Gastroesophageal sphincter (tissue), 4 donors: ENCODE data around the gene EGR4. TPM values are rescaled to one million over a fixed set of nuclear protein-coding genes. Genes with fewer than 3 reads are reported as not detected.

Experiments
- ATAC-seq: fragments of 150-250 bp; one replicate; pipeline ENCODE4 v1.9.1; 2016; ENCODE audit warnings: mild to moderate bottlenecking, moderate library complexity
- H3K27ac ChIP-seq, 4 donors: fragments of 200-600 bp; sonication (generic) in 3 of 4; 1 replicate in 3 of 4; 2 replicates in 1 of 4; pipeline ENCODE4 v1.5.1; 2016 to 2019
- H3K27me3 ChIP-seq: fragments of 200-600 bp; sonication (generic); one replicate; pipeline ENCODE4 v1.5.1; 2019
- H3K36me3 ChIP-seq, 2 donors: fragments of 200-600 bp; sonication (generic); one replicate each; pipeline ENCODE4 v1.5.1; 2019; ENCODE audit warnings: control low read depth in 1 of 2
- H3K4me1 ChIP-seq, 3 donors: fragments of 200-600 bp; sonication (generic); 1 replicate in 2 of 3; 2 replicates in 1 of 3; pipeline ENCODE4 v1.5.1; 2016 to 2019; ENCODE audit warnings: control low read depth in 2 of 3
- H3K4me3 ChIP-seq, 2 donors: fragments of 200-600 bp; sonication (generic); one replicate each; pipeline ENCODE4 v1.5.1; 2019; ENCODE audit warnings: mild to moderate bottlenecking in 1 of 2, moderate library complexity in 1 of 2
- H3K9me3 ChIP-seq, 3 donors: fragments of 200-600 bp; sonication (generic); one replicate each; pipeline ENCODE4 v1.5.1; 2017 to 2019; ENCODE audit warnings: control low read depth in 2 of 3
- EP300 ChIP-seq: sonication (generic); formaldehyde crosslinking; IDR thresholded peaks from one replicate; pipeline ENCODE4 v1.6.1; 2017; ENCODE audit warnings: antibody characterized with exemption, mild to moderate bottlenecking
- POLR2A ChIP-seq, 2 donors: fragments of 450-650 bp; IDR thresholded peaks; one replicate each; pipeline ENCODE4 v1.6.1; 2017; ENCODE audit warnings: antibody characterized with exemption in 2 of 2, mild to moderate bottlenecking in 2 of 2, moderate library complexity in 1 of 2
- POLR2AphosphoS5 ChIP-seq: sonication (generic); formaldehyde crosslinking; IDR thresholded peaks from one replicate; pipeline ENCODE4 v1.6.1; 2017; ENCODE audit warnings: antibody characterized with exemption
- WGBS, 2 donors: methylation state at CpG; one replicate each; pipeline ENCODE4 v1.1.5; 2018; ENCODE audit warnings: low coverage in 1 of 2; 5-methylcytosine and 5-hydroxymethylcytosine counted together
- total RNA-seq, 4 donors: library from RNA; depleted of rRNA; stranded (reverse); fragments of >200 nt; gene quantifications; one replicate each; pipeline ENCODE4 v1.1.0, GENCODE V29; 2016
- TF ChIP-seq, protein P1 (sequence below), 4 experiments: fragments of 200-600 bp in 2 of 4; fragments of 450-650 bp in 2 of 4; sonication (generic) in 1 of 4; IDR thresholded peaks; one replicate each; pipeline ENCODE4 v1.5.1; 2017 to 2019; ENCODE audit warnings: antibody characterized with exemption in 4 of 4, mild to moderate bottlenecking in 2 of 4, moderate library complexity in 2 of 4

Gene EGR4
- total RNA-seq, 4 donors from 2014 or later, result not detected

DNA sequence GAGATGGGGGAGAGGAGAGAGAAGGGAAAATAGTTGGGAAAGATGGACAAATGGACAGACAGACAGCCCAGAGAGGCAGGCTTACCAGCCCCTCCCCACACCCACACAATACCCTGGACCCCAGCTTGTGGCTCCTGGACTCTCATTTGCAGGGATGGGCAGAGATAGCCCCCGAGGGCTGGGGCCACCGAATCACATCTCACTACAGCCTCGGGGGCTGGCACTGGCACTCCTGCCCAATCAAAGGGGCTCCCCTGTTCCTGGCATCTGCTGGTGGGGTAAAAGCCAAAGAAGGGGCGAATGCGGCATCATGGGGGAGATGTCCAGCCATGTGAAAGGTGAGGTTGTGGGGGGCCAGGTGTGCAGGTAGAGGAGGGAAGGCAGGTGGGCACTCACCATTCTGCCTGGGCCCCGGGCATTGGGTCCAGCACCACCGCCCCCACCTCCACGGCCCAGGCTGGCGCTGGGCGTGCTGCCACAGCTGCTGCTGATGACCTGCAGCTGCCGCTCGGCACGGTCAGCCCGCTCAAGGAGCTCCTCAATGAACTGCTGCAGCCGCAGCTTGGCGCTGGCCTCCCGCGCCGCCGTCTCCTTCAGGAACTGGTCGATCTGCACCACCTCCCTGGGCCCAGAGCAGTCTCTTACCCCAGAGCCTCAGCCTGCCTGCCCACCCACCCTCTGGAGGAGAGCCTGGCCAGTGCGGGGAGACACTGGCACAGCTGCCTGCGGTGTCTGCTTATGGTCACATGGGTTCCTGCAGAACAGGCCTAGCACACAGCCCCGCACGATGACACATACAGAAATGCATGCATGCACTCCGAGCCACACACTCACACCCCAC is 27.1 kb downstream of the EGR4 start:
- H3K9me3 ChIP-seq, result no peaks in the 10 kb centered on the region
- WGBS, 2 donors, result 65 to 98% methylated on average over 2 to 8 of the region's 26 CpGs
- peaks cover 65% of the 10 kb centered on the region for H3K27me3 ChIP-seq
- H3K4me3 ChIP-seq, result no peak overlapping the region
- H3K27ac ChIP-seq, result no peak overlapping the region
- ATAC-seq, result no peak
- no peaks in the 10 kb centered on the region for H3K36me3 ChIP-seq
- peaks cover 0 to 17% (median 4%) of the 10 kb centered on the region in 3 donors for H3K4me1 ChIP-seq
- TF ChIP-seq, protein P1, sequence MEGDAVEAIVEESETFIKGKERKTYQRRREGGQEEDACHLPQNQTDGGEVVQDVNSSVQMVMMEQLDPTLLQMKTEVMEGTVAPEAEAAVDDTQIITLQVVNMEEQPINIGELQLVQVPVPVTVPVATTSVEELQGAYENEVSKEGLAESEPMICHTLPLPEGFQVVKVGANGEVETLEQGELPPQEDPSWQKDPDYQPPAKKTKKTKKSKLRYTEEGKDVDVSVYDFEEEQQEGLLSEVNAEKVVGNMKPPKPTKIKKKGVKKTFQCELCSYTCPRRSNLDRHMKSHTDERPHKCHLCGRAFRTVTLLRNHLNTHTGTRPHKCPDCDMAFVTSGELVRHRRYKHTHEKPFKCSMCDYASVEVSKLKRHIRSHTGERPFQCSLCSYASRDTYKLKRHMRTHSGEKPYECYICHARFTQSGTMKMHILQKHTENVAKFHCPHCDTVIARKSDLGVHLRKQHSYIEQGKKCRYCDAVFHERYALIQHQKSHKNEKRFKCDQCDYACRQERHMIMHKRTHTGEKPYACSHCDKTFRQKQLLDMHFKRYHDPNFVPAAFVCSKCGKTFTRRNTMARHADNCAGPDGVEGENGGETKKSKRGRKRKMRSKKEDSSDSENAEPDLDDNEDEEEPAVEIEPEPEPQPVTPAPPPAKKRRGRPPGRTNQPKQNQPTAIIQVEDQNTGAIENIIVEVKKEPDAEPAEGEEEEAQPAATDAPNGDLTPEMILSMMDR (IDR thresholded peaks at IDR 0.05), result no peak
- TF ChIP-seq POLR2AphosphoS5, result no peak
- no peak for TF ChIP-seq POLR2A (IDR thresholded peaks at IDR 0.05)
- no peak for TF ChIP-seq EP300

DNA sequence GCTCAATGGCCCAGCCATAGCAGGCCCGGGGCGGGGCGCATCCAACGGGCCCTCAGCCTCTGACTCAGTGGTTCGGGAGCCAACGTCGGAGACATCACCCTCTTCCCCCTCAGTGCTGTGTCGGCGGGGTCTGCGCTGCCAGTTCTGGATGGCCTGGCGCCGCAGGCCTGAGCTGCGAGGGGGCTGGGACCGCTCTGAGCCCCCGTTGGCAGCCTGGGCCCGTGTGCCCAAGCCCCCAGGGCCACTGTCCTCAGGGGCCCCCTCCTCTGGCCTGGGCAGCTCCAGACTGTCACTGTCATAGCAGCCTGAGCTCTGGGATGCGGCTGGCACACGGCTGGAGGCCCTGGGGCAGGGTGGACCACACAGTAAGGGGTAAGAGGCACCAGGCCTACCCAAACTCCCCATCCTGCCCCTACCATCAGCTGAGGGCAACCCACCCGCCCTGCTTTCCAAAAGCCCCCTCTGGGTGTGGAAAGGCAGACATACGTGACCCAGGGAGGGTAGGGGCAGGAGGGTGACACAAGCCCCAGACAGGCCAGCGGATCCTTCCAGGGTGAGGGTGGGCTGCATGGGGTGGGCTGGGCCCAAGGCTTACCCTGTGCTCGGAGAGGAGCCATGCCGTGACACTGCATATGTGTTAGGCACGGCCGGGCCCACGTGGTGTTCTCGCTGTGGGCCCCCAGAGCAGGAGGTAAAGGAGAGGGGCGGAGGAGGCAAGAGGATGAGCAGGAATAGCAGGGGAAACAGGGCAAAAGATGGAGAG is 27.9 kb downstream of the EGR4 start:
- WGBS, 2 donors, result 67% methylated on average over 1 of the region's 28 CpGs; no CpG with 5 or more reads in 1 of the 2 donors
- Histone ChIP-seq H3K9me3 (no peaks in the 10 kb centered on the region), H3K4me3 (no peak overlapping the region), H3K36me3 (no peaks in the 10 kb centered on the region), H3K4me1 (peaks cover 0 to 17% (median 4%) of the 10 kb centered on the region in 3 donors), H3K27ac (no peak overlapping the region), H3K27me3 (peaks cover 57% of the 10 kb centered on the region)
- TF ChIP-seq, protein P1 (IDR thresholded peaks at IDR 0.05), result no peak
- TF ChIP-seq POLR2A (IDR thresholded peaks at IDR 0.05) (no peak), EP300 (no peak), POLR2AphosphoS5 (no peak)
- ATAC-seq, result no peak

DNA sequence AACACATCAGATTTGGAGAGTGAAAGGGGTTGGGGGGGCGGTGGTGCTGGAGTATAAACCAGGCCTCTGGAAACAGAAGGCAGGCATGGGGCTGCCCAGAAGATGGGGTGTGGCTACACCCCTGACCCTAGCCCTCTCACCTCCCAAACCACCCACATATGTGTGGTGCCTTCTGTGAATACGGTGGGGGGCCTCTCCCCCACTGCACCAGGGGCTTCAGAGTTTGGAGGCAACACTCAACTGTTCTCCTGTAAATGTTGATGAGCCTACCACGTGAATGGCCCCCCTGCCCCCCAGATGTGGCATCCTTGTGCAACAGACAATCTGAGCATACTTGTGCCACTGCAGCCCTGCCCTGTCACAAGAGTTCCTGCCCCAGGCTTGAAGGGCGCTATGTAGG is 28.6 kb downstream of the EGR4 start:
- Histone ChIP-seq H3K4me3 (no peak overlapping the region), H3K27me3 (peaks cover 50% of the 10 kb centered on the region), H3K27ac (no peak overlapping the region), H3K36me3 (no peaks in the 10 kb centered on the region), H3K4me1 (peaks cover 0 to 17% (median 4%) of the 10 kb centered on the region in 3 donors), H3K9me3 (no peaks in the 10 kb centered on the region)
- no peak for ATAC-seq
- TF ChIP-seq EP300, result no peak
- TF ChIP-seq POLR2AphosphoS5, result no peak
- TF ChIP-seq, protein P1 (IDR thresholded peaks at IDR 0.05), result no peak
- TF ChIP-seq POLR2A (IDR thresholded peaks at IDR 0.05), result no peak
- 67 to 100% methylated on average over 1 of the region's 4 CpGs for WGBS, 2 donors

DNA sequence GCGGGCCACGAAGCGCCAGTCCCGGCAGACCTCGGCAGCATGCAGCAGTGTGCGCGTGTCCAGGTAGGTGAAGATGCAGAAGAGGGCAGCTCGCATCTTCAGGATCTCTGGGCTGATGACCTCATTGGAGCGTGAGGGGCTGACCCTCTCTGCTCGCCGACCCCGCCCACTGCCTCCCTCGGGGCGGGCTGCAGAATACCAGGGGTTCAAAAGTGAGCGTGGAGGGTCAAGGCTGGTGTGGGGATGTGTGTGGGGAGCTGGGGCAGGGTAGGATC is 29.1 kb downstream of the EGR4 start:
- Histone ChIP-seq H3K27ac (no peak overlapping the region), H3K9me3 (no peaks in the 10 kb centered on the region), H3K27me3 (peaks cover 45% of the 10 kb centered on the region), H3K36me3 (no peaks in the 10 kb centered on the region), H3K4me3 (no peak overlapping the region), H3K4me1 (peaks cover 0 to 12% (median 4%) of the 10 kb centered on the region in 3 donors)
- 80% methylated on average over 1 of the region's 15 CpGs; no CpG with 5 or more reads in 1 of the 2 donors for WGBS, 2 donors
- ATAC-seq, result no peak
- TF ChIP-seq POLR2A (IDR thresholded peaks at IDR 0.05) (no peak), EP300 (no peak), POLR2AphosphoS5 (no peak)
- TF ChIP-seq, protein P1 (IDR thresholded peaks at IDR 0.05), result no peak
